GM11168 (cell line): ENCODE results near the gene ZNF281.

ENCODE experiments used
- in situ Hi-C: fragments of 300-500 bp; cut with MboI; formaldehyde crosslinking; loops from one replicate; pipeline ENCODE4 v1.12.0; 2022; ENCODE audit warnings: low sequenced_read_pairs; ENCODE audit not compliant: unreplicated experiment

ZNF281 gene

DNA sequence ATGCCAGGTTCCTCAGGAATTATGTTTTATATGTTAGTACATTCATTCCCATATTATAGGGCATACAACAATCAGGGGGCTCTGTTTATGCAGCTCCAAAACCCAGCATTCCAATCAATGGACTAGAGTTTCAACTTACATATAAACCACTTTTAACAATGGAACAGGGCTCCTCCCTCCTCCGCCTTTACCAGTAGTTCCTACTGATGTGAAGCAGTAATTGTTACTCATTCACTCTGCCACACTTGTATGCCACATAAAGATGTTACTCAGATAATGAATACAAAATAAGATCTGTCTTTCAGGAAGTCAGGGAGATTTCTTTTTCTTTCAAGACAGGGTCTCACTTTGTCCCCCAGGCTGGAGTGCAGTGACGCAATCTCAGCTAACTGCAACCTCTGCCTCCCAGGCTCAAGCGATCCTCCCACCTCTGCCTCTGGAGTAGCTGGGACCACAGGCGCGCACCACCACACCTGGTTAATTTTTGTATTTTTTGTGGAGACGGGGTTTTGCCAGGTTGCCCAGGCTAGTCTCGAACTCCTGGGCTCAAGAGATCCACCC is 17.1 kb downstream of the ZNF281 start:
- in situ Hi-C loops, result no loop called here

DNA sequence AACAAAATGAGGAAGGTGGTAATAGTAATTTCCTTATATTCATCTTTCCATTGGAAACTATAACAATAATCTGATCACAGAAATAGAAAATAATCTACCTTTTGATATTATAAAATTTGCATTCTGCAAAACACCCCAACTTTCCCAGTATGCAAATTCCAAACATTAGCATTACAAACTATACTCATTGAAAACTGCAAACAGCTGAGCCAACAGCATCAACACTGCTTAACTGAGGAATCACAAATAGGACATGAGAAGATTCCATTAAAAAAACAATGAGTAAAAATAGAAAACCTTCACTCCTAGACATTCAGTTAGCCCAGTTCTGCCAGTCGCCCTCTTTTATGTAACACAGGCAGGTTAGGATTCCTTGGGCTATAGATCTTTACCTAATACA is 18.1 kb downstream of the ZNF281 start:
- in situ Hi-C loops, result no loop called here

DNA sequence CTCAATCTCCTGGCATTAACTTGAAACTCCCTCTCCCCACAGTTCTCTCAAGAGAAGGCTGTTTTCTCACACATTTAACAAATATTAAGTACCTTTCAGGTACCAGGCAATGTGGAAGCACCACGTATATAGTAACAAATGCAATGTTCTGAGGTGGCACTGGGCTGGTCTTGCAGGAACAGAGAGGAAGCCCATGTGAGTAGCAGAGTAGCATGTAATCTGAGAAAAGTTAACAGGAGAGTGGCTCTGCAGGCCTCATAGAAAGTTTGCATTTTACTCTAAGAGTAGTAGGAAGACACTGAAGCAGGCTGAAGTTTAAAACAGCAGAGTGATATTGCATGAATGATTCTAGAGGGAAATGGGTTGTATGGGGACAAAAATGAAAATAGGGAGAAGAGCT is 21.0 kb downstream of the ZNF281 start:
- in situ Hi-C loops, result no loop called here

DNA sequence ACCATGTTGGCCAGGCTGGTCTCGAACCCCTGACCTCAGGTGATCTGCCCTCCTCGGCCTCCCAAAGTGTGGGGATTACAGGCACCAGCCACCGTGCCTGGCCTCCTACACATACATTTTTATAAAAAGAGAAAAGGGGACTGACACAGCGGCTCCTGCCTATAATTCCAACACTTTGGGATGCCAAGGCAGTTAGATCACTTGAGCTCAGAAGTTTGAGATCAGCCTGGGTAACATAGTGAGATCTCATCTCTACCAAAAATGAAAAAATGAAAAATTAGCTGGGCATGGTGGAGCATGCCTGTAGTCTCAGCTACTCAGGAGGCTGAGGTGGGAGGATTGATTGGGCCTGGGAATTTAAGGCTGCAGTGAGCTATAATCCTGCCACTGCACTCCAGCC is 23.4 kb downstream of the ZNF281 start:
- in situ Hi-C loops, result no loop called here

DNA sequence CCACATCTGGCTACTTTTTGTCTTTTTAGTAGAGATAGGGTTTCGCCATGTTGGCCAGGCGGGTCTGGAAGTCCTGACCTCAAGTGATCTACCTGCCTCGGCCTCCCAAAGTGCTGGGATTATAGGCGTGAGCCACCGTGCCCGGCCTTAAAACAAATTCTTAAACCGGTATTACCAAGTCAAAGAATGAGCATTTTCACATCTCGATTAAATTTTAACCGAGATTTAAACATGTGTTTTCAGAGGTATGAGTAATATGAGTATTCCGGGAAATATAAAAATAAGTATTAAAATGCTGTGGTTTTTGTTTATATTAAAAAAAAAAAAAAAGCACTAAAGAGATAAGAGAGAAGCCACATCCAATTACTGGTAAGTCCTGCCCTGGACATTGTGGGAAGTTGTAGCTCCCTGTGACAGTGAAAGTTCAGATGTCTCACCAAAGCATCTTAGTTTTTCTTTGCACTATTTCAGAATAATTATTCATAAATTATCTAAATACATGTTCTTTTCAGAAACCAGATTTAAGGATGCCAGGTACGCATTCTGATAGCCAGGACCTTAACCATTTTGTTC is 24.9 kb downstream of the ZNF281 start:
- in situ Hi-C loops, result no loop called here

DNA sequence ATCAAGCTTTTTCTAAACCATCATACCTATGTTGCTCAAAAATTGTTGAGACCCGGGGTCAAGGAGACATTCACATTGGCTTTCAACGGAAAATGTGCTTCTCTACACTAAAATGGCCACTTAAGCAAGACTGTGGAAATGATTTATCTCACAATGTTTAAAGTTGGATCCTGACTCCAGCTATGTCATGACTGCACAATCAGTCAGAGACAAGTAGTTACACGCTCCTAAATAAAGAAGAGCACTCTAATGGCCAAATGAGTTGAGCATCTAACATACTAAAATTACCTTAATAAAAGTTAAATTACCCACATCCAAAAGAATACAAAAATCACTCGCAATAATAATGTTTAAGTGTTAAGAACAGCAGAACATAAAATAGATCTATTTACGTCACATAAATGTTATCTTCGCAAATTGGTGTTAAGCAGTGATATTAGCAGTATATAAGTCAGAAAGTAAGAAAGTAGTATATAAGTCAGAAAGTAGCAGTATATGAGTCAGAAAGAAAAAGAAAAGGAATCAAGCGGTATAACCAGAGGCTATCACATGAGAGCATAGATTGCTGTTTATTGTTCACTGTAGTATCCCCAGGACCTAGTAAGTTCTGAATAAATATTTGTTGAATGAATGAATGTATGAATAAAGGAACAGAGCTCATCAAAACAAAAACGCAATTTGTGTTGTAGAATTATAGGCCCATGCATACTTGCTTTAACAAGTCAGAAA is 28.4 kb downstream of the ZNF281 start:
- in situ Hi-C loops, result no loop called here

DNA sequence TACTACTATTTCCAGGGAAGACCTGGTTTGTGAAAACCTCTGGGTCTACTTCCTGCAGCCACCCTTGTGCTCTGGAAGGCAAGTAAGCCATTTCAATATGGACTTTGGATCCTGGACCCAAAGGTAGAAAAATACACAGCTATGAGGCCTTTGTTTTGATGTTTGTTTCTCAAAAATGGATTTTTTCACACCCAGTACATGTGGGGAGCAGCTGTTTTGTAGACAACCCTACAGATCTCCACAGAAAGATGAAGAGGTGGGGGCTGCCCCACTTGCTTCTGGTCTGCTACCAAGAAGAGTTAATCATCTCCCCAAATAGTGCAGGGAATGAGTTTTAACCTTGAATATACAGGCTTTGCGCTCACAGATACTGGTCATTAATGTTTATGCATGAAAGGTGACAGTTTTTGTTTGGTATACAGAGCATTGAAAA is 29.2 kb downstream of the ZNF281 start:
- in situ Hi-C loops, result no loop called here

DNA sequence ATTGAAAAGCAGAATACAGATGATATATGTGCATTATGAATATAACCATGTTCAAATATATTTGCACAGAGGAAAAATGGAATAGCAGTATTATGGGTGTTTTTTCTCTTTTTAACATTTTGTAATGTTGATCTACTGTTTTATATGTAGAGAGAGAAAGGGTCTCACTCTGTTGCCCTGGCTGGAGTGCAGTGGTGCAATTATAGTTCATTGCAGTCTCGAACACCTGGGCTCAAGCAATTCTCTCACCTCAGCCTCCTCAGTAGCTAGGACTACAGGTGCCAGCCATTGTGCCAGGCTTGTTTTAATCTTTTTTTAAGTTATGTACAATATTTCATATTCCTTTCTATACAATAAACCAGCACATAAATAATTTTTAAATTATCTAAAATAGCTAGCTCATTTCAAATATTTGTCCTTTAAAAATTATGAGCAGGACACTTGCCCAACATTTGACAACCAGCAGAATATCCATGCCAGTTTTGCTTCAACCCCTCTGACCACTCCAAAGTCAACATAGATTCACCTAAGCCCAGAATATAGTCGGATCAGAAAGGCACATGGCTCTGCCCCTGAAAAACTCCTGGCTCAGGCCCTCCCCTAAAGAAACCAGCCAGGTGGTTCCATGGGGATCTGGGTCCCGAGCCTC is 29.8 kb downstream of the ZNF281 start:
- in situ Hi-C loops, result no loop called here

DNA sequence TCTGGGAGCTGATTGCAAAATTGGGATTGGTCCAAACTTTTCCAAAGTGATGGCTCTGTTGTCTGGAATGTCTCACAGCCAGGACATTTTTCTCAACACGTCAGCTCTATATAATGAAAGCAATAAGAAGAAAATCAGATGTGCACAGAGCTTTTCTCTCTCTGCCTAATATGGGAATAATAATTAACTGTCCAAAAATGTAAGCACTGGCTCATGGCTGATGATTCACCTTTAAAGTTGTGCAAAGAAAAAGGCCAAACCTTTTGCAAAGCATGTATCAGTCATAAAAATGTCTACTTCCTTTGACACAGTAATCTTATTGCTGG is 30.4 kb downstream of the ZNF281 start:
- in situ Hi-C loops, result no loop called here

DNA sequence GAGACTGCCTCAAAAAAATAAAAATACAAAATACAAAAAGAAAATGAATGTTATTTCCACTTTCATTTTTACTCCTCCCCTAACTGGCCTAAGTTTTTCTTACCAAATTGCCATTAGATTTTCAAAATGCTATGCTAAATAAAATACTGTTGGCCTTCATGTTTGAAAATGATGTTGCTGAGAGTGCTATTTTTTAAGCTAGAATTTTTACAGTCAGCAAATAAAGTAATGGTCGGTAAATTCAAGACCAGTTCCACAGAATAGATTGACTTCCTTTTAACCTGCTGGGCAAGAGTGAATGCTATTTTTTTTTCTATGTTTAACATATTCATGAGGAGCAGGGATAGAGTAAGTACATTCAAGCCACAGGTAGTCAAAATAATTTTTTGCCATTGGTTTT is 31.7 kb downstream of the ZNF281 start:
- in situ Hi-C loops, result no loop called here

DNA sequence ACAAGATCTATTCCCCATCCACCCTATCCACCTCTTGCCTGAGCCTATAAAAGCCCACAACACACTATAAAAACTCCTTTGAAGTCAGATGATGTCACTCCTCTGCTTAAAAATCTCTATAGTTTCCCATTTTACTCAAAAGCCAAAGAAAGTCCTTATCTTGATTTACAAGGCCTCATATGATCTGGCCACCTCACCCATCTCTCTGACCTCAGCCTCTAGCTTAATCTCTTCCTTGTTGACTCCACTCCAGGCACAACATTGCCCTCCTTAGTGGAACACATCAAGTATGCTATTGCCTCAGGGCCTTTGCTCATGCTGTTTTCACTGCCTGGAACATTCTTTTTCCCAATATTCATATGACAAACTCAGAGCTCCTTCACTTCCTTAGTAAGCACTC is 33.3 kb downstream of the ZNF281 start:
- in situ Hi-C loops, result no loop called here

DNA sequence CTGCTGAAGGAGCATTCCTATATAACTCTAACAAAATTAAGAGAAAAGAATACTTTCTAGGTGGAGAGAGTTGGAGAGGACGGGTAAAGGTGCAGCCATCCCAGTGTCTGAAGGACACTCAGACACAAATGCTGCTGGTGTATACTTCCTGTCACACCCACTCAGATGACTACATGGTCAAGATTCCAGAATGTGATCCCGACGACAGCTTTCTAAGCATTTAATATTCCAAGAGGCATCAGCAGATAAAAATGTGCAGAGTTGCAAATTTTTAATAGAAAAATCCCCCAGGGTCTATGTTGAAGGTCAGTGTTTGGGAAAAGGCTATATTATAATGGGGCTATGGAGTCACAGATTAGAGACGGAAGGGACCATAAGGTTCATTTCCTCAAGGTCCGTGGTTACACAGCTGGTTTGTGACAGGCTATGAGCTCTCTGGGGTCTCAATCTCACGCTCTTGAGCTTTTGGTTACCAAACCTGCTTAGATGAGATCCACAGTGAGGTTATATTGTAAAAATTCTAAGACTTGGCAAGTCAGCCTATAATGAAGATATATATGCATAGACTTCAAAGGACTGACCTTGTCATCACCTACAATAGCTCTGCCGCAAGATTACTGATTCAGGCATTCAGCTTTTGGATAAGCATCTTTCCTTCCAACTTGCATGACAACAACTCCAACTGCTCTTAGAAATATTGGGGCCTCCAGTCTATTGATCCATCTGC is 35.1 kb downstream of the ZNF281 start:
- in situ Hi-C loops, result no loop called here

DNA sequence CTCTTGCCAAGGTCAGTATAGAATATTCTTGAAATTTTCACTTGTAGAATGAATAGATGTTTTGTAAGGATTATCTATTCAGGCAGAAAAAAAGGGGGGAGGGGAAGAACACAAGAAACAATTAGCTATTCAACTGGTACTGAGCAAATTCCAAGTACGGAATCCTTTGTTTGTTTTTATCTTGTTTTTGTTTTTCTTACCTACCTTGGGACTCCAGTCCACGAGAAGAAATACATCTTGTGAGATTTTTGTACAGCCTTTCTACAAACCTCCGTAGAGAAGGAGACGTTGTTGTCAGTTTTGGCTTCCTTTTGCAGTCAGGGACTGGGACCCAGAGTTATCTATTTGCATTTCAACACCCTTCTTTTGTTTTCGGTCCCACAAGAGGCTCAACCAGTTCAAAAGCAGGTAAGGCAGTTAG is 36.0 kb downstream of the ZNF281 start:
- in situ Hi-C loops, result no loop called here

DNA sequence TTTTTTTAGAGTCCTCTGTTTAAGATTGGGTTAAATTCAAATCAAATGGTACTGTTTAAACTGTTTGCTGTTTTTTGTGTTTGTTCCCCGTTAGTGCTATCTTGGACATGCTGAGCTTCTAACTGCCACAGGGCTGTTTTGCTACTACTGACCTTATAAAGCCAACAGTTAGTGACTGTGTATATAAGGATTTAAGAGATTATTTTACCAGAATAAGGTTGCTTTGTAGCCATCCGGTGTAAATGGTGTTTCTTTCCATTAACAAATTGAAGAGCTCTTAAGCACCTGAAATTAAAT is 37.0 kb downstream of the ZNF281 start:
- in situ Hi-C loops, result no loop called here

DNA sequence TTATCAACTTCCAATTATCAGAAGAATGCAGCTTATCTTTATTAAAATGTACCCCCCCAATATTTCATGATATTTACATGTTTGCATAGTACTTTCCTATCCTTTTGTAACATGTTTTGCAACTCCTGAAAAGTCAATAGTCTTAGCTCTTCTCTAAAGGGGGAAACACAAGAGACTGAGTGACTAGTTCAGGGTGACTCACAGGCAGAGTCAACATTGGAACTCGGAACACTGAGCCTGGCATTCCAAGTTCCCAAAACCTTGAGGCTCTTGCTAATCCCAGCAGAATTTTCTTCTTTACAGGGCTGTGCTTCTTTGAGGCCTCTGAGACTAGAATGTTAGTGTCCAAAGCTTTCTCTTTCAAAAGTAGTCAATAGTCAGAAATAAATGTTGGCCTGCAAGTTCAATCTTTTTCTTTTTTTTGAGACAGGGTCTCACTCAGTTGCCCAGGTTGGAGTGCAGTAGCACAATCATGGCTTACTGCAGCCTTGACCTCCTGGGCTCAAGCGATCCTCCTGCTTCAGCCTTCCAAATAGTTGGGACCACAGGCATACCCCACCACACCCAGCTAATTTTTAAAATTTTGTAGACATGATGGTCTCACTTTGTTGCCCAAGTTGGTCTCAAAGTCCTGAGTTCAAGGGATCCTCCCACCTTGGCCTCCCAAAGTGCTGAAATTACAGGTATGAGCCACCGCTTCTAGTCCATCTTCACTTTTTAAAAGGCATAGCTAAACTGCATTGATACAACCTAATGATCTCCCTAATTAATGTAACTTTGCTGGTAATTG is 37.5 kb downstream of the ZNF281 start:
- in situ Hi-C loops, result no loop called here

DNA sequence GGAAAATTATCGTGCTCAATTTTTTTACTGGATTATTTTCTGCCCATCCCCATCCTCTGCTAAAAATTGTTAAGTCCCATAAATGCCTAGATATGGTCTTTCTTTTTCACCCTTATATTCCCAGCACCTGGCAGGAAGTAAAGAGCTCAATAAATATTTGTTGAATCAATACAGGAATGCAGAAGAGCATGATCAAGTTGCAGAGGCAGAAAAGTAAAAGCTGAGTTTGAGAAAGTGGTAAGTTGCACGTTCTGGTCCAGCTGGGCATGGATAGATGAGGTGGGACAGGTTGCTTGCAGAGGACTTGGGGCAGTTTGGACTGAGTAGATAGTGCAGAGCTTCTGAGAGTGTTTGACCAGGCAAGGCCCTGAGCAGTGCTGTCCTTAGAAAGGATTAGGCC is 40.1 kb downstream of the ZNF281 start:
- in situ Hi-C loops, result no loop called here

DNA sequence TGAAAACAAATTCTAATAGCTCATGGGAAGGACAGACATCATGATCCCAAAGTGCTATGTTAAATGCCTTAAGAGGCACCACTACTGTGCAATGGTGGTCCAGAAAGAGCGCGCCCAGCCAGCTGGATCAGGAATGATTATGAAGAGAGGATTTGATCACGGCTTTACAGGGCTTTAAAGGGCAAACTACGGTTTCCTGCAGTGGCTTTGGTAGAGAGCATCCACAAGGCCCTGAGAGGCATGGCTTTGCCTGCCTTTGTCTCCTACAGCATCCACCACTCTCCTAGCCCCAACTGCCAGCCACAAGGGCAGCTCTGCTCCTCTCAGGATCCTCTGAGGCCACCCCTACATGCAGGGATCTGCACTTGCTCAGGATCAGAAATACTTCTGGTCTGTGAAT is 40.7 kb downstream of the ZNF281 start:
- in situ Hi-C loops, result no loop called here

DNA sequence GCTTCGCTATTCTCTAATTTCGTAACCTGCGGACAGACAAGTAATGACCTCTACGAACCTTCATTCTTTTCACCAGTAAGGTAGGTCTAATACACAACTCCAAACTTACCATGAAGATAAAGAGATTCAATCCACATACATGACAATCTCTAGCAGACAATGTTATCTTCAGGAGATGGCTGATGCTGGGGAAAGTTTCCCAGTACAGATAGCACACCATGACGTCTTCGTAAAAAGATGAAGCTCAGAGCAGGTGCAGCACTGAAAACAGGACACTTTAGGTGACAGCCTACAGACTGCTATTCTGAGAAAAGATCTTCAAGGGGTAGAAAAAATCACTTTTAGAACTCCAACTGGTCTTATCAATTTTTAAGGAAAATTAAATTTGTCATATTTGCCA is 41.3 kb downstream of the ZNF281 start:
- in situ Hi-C loops, result no loop called here

DNA sequence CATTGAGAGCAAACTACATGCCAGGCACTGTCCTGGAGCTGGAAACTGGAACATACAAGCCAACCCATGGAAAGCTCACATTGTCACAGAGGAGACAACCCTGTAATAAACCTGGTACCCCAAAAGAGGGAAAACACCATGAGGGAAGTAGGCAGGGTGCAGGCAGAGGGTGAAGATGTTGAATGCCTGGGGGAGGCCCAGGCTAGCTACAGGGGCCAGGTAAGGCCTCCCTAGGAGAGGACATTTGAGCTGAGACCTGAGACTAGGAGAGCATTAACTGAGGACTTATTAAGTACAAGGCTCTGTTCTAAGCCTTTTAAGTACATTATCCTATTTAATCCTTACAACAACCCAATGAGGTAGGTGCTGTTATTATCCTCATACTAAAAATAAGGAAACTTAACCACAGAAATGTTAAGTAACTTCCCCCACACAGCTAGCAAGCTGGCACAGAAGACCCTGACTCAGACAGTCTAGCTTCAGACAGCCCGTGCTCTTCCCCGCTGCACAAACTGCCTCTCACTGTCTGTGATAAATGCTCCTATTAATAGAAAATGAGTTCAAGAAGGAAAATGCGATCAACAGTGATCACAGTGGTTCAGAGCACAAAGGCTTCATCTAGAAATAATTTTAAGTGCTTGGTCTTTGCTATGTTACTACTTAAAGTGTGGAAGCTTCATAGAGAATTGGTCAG is 41.8 kb downstream of the ZNF281 start:
- in situ Hi-C loops, result no loop called here
